ENCODE measurements around the gene PSMB3.
"Not testable (repeated sequence)": the region's sequence is repeated elsewhere in the genome, so short reads cannot be mapped to it uniquely, and the experiment has no call there.

The PSMB3 gene

DNA sequence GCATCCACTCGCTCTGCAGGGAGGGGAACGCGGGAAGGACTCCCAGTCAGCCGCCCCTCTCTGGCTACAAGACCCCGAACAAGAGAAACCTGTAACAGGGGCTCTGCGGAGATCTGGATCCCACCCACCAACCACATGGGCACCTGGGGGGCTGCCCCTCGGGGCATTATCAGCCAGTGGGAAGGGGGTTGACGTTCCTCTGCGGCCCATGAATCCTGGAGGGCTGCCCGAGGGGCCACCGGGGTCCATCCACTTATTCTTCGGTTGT is 2.6 kb upstream of the PSMB3 start:
- DNase-seq, result no peak

- DNase-seq, result peak in 1 of 2 experiments; percentile 38
These were observed 2.0 kb upstream of the PSMB3 start for GRCh38 chr17:38750312-38751121.

DNA sequence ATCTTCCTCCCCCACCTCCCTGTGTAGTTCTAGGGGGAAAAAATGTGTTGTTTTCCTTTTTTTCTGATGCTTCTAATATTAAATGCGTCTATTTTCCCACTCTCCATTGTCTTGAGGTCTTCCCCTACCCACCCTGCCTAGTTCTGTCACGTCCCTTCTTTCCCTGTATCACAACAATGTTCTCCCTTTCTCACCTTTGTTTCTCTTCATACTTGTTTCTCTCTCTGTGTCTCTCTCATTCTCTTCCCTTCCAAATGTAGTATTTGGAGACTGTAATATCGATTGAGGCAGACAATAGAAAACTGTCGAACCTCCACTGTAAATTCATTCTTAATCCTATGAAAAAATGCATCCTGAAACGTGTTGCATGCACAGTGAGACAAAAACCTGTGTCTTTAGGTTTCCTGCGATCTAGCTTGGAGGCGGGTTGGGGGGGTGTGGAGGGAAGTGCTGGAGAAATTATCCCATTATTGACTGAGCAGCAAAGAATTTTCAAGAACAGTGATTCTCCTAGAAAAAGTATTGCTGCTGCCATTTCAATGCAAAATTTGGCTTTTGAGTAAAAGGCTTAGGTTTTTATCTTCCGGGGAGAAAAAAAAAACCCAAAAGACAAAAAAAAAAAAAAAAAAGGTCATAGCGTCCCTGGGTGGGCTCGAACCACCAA is 1.3 kb upstream of the PSMB3 start:
- DNase-seq, result no peak

DNA sequence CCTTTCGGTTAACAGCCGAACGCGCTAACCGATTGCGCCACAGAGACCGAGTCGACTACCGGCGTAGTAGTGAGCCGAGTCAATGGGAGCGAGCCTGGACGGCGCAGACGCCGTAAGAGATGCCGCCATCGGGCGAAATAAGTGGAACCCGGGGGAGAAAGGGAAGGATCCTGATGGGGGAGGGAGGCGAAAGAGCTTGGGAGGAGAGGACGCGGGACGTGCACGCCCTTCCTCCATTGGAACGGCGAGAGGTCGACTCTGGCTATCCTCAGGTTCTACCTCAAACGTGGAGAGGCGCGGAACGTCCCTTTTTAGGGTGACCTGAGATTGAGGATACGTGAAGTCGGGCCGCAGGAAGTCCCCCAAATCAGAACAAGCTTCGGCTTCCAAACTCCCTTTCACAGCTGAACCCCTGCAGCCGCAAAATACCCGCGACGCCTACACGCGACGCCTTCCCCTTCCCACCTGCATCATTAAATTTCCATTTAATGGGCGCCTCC is 683 bp upstream of the PSMB3 start:
- peak; percentile 69 to 88 for DNase-seq

GRCh38 chr17:38753071-38753506 is 548 bp downstream of the PSMB3 start:
- DNase-seq, result no peak

GRCh38 chr17:38761612-38762011 is 9.1 kb downstream of the PSMB3 start:
- no peak for DNase-seq

DNA sequence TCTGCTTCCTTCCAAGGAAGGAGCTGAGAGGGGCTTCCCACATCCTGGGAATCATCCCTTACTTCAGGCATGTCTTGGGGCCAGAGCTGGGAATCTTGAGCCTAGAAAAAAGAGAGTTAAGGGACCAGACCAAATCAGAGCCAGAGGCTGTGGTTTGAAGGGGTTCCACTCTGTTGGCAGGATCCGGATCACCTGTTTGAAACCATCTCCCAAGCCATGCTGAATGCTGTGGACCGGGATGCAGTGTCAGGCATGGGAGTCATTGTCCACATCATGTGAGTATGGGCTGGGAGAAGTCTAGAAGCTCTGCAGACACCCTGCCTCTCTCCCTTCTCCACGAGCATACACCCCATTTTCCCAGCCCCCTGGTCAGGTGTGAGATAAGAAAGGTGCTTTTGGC is 9.7 kb downstream of the PSMB3 start:
- DNase-seq, result no peak

DNA sequence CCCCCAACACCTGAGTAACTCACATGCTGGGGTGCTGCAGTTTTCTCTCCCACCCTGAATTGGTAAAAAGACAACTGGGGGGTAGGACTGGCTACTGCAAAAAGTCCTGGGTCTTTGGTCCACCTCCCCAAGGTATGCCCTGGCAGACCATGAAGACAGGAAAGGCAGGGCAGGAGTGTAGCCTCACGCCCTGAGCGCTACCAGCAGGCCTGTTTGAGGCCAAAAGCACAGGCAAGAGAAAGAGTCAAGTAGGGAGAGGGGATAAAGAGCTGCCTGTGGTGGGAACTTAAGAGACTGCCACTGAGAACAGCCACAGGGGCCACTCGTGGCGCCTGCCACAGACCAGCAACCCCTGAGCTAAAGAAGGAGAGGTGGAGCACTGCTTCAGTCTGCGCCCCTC is 13.8 kb downstream of the PSMB3 start:
- no peak for DNase-seq

DNA sequence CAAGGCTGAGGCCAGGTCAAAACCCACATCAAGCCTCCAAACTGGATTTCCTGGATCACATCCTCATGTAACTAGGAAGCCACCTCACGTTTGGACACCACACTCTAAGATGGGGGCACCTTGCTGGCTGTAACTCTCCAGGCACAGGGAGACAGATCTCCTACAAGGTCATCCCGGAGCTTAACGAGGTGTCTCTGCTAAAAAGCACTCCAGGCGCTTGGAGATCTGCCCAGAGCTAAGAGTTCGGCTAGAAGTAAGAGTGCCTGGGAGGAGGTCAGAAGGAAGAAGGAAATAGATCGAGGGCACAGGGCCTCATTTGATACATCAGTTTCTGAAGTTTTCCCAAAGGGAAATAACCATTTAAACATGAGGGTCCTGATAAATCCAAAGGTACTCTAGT is 15.9 kb downstream of the PSMB3 start:
- DNase-seq, result no peak

GRCh38 chr17:38773258-38773657 is 20.7 kb downstream of the PSMB3 start:
- DNase-seq, result no peak

DNA sequence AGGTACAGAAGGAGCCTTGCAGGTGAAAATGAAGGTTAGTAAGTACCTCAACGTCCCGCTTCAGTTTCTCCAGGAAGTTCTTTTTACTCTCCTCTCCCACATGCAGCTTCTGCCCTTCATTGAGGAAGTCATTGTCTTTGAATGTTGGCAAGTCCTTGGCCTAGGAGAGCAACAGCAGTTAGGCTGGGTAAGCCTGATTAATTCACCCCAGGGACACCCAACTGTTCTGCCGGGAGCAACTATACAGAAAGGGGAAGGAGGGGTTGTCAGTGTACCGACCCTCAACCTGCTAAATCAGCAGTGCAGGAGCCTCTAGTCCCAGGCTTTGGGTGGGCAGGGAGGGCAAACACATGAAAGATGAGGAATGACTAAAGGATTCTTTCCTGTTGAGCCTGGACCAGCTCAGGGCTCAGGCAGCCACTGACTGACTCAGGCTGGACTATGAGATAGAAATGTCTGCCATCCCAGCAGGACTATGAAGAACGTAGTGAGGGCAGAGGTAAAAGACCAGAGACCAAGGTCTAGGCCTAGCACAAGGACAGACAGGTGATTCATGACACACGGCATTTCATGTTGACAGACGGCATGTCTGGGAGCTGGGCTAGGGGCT is 25.2 kb downstream of the PSMB3 start:
- DNase-seq, result no peak

GRCh38 chr17:38779965-38780752 is 27.6 kb downstream of the PSMB3 start:
- no peak for DNase-seq

DNA sequence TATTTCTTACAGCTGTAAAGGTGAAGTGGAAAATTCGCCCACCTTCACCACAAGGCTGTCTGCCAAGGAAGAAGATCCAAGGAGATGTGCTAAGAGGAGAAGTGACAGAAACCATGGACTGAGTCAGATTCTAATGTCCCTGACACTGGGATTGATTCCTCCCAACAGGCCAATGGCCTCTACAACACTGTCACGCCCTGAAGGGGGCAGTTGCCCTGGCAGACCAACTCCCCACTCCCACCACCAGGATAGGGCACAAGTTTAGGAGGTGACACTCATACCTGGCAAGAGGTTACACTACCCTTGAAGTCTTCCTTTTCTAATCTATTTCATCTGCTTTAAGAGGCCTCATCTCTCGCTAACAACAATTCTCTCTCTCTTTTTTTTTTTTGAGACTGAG is 30.7 kb downstream of the PSMB3 start:
- no peak for DNase-seq

GRCh38 chr17:38786372-38786771 is 33.8 kb downstream of the PSMB3 start:
- DNase-seq, result no peak

DNA sequence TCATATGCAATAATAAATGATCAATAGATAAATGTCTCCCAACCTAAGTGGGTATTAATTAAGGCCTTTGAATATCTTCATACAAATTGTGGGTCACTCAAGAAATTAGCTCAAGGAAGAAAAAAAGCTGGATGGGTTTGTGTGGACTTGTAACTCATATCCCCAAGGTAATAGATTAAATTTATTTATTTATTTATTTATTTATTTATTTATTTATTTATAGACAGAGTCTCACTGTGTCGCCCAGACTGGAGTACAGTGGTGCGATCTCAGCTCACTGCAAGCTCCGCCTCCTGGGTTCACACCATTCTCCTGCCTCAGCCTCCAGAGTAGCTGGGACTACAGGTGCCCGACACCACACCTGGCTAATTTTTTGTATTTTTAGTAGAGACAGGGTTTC is 35.5 kb downstream of the PSMB3 start:
- not testable (repeated sequence) for DNase-seq

- DNase-seq, result no peak
These were observed 36.6 kb downstream of the PSMB3 start for GRCh38 chr17:38789185-38789584.

DNA sequence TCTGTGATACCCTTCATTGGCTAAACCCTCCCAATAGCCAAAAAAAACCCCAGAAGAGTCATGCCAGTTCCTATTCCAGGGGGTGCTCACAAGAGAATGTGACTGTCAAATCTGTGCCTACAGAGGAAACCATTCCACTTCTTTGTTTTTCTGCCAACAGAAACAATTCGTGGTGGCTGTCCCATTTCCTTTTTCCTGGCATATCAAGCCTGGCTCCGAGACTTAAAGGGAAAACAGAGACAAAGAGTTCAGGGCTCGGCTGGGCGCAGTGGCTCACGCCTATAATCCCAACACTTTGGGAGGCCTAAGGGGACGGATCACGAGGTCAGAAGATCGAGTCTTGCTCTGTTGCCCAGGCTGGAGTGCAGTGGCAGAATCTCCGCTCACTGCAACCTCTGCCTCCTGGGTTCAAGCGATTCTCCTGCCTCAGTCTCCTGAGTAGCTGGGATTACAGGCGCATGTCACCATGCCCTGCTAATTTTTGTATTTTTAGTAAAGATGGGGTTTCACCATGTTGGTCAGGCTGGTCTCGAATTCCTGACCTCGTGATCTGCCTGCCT is 37.7 kb downstream of the PSMB3 start:
- not testable (repeated sequence) for DNase-seq

DNA sequence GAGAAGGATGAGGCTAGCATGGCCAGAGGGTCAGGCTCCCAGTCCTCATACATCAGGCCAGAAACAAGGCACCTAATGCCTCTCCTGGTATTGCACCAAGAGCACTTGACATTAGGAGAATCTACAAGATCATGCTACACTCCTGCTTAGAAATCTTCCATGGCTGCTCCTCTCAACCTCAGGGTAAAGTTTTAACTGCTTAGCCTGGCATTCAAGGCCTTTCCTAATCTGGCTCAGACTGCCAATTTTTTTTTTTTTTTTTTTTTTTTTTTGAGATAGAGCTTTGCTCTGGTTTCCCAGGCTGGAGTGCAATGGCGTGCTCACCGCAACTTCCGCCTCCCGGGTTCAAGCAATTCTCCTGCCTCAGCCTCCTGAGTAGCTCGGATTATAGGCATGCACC is 38.6 kb downstream of the PSMB3 start:
- no peak for DNase-seq

DNA sequence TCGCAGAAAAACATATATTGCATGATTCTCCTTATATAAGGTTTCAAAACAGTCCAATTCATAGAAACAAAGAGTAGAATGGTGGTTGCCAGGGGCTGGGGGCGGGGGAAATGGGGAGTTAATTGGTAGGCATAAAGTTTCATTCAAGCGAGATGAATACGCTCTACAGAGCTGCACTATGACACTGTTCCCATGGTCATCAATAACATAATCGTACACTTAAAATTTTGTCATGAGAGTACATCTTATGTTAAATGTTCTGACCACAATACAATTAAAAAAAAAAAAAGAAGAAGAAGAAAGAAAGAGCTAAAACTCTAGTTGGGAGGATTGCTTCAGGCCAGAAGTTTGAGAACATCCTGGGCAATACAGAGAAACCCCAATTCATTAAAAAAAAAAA is 41.7 kb downstream of the PSMB3 start:
- DNase-seq, result no peak

DNA sequence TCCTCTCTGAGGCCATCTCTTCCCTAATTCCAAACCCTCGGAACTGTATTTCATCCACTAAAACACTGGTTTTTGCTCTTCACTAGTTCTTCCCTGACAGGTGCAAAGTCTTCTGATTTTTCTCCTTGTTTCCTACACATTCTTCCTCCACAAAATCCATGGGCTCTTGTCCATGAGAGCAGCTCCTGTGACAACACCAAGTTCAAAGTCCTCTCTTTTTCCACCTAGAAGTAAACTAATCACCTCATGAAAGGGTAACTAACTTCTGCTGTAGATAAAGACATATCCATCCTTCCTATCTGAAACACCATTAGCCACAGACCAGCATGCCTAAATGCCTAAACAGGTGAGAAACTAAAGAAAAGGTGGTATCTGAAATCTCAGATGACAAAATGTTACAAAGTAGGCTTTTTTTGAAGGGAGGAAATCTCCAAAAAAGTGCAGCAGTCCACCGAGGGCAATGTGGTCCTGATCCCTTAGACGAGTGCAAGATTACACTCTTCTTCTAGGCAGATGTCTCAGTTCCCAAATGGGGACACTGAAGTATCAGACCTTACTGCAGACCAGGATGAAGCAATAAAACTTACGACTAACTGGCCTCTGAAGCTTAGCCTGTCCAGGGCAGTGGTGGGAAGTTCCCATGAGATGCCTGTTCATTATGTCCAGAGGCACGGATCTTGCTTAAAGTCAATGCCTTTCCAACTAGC is 44.1 kb downstream of the PSMB3 start:
- DNase-seq, result no peak

GRCh38 chr17:38797158-38797490 is 44.6 kb downstream of the PSMB3 start:
- no peak for DNase-seq

- DNase-seq, result no peak
These were observed 45.3 kb downstream of the PSMB3 start for GRCh38 chr17:38797828-38798227.

Data from NCI-H446 (cell line).